ENCODE results near the gene MSMO1.

DNA sequence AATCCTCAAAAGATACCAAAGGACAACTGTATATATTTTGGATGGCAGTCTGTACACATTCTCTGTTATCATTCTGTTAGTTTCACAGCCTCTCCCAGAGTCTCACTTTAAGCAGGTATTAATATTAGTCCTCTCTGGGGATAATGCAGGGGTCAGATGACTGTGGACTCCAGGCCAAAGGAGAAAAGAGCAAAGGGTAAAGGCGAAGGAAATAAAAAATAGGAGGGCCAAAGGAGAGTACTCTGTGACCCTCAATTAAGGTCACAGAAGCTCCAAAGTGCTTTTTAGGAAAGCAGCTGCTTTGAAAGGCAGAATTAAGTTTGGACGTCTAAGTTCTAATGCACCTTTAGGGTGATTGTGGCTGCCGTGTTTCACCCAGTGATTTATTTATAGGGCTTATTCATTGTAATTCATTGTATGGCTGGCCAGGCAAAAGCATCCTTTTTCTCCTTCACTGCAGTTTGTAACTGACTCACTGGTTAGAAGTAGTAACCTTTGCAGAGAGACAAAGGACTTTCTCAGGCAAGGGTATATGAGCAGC lies 7.8 kb downstream of the MSMO1 start:
- no peak for TF ChIP-seq POLR2A (IDR thresholded peaks at IDR 0.05)
- TF ChIP-seq, protein P1, sequence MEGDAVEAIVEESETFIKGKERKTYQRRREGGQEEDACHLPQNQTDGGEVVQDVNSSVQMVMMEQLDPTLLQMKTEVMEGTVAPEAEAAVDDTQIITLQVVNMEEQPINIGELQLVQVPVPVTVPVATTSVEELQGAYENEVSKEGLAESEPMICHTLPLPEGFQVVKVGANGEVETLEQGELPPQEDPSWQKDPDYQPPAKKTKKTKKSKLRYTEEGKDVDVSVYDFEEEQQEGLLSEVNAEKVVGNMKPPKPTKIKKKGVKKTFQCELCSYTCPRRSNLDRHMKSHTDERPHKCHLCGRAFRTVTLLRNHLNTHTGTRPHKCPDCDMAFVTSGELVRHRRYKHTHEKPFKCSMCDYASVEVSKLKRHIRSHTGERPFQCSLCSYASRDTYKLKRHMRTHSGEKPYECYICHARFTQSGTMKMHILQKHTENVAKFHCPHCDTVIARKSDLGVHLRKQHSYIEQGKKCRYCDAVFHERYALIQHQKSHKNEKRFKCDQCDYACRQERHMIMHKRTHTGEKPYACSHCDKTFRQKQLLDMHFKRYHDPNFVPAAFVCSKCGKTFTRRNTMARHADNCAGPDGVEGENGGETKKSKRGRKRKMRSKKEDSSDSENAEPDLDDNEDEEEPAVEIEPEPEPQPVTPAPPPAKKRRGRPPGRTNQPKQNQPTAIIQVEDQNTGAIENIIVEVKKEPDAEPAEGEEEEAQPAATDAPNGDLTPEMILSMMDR (IDR thresholded peaks at IDR 0.05), result no peak
